NCI-H526 treated with DMSO at 0.1 percent for 48 hours (cell line): Measurements from ENCODE around the gene LYZ.
"Not testable (repeated sequence)": the region's sequence is repeated elsewhere in the genome, so short reads cannot be mapped to it uniquely, and the experiment has no call there.

Experiments
- DNase-seq: peaks from one replicate; lab custom pipeline; 2025; lab: John Stamatoyannopoulos, UW

LYZ gene

DNA sequence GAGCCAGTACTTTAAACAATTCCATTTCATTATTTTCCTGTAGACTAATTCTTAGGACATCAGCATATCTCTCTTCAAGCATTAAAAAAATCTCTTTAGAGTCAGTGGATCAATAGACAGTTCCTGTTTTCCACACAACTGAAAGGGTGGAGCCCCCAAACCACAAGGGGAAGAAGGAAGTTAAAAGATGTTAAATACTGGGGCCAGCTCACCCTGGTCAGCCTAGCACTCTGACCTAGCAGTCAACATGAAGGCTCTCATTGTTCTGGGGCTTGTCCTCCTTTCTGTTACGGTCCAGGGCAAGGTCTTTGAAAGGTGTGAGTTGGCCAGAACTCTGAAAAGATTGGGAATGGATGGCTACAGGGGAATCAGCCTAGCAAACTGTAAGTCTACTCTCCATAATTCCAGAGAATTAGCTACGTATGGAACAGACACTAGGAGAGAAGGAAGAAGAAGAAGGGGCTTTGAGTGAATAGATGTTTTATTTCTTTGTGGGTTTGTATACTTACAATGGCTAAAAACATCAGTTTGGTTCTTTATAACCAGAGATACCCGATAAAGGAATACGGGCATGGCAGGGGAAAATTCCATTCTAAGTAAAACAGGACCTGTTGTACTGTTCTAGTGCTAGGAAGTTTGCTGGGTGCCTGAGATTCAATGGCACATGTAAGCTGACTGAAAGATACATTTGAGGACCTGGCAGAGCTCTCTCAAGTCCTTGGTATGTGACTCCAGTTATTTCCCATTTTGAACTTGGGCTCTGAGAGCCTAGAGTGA, at the start of gene LYZ:
Gene LYZ, plus strand, starts transcription at position 220 of the 777 bp plus-strand sequence. Its CDS starts 28 bp downstream, at position 248.
- DNase-seq, result no peak

DNA sequence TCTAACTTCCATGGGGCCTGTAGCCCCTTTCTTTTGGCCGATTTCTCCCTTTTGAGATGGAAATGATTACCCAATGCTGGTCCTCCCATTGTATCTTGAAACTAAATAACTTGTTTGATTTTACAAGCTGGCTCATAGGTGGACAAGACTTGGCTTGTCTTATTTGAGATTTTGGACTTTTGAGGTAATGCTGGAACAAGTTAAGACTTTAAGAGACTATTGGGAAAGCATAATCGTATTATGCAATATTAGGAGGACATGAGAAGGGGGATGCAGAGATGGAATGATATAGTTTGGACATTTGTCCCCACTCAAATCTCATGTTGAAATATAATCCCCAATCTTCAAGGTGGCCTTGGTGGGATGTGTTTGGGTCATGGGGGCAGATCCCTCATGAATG, 49.2 kb upstream of the LYZ start:
- no peak for DNase-seq

DNA sequence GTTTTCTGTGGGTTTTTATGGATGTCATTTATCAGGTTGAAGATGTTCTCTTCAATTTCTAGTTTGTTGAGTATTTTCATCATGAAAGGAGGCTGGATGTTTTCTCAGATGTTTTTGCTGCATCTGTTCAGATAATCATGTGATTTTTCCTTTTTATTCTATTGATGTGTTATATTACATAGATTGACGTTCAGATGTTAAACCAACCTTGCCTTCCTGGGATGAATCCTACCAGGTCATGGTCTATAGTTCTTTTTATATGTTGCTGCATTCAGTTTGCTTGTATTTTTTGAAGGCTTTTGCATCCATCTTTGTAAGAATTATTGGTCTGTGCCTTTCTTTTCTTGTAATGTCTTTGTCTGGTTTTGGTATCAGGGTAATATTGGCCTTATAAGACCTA, 43.9 kb upstream of the LYZ start:
- no peak for DNase-seq

DNA sequence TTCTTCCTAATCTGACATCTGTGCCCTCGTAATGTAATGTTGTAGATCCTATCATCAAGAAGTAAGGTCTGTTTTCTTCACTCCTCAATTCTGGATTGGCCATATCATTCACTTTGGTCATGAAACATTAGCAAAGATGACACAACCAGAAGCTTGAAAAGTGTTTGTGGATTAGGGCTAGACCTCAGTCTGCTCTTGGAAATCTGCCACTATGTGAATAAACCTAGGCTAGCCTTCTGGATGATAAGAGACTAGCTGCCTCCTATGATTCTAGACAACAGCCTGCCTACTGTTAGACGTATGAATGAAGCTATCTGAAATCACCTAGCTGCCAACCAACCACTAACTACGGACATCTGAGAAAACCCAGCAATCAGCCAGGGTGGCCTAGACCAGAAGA, 38.7 kb upstream of the LYZ start:
- no peak for DNase-seq

DNA sequence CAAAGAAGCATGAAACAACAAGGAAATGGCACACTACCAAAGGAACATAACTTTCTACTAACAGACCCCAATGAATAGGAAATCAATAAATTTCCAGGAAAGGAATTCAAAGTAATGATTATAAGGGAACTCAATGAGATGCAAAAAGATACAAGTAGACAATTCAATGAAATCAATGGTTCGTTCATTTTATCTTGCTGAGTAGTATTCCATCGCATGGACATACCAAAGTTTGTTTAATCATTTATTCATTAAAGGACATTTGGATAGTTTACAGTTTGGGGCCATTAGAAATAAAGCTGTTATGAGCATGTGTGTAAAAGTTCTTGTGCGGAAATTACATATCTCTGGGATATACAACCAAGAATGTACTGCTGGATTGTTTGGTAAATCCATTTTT, 35.0 kb upstream of the LYZ start:
- no peak for DNase-seq

DNA sequence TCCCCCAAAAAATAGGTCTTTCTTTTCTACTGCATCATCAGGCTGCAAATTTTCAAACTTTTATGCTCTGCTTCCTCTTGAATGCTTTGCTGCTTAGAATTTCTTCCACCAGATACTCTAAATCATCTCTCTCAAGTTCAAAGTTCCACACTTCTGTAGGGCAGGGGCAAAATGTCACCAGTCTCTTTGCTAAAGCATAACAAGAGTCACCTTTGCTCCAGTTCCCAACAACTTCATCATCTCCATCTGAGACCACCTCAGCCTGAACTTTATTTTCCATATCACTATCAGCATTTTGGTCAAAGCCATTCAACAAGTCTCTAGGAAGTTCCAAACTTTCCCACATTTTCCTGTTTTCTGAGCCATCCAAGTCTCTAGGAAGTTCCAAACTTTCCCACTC, 31.4 kb upstream of the LYZ start:
- DNase-seq, result not testable (repeated sequence)

DNA sequence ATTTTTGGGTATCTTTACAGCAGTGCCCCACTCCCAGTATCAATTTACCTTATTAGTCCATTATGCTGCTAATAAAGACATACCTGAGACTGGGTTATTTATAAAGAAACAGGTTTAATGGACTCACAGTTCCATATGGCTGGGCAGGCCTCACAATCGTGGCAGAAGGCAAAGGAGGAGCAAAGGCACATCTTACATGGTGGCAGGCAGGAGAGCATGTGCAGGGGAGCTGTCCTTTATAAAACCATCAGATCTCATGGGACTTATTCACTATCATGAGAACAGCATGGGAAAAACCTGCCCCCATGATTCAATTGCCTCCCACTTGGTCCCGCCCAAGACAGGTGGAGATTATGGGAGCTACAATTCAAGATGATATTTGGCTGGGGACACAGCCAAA, 30.9 kb upstream of the LYZ start:
- DNase-seq, result not testable (repeated sequence)

DNA sequence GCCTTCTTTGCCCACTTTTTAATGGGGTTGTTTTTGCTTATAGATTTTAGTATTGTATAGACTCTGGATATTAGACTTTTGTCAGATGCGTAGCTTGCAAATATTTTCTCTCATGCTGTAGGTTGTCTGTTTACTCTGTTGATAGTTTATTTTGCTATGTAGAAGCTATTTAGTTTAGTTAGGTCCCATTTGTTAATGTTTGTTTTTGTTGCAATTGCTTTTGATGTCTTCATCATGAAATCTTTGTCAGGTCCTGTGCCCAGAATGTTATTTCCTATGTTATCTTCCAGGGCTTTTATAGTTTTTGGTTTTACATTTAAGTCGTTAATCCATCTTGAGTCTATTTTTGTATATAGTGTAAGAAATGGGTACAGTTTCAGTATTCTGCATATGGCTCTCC, 30.0 kb upstream of the LYZ start:
- DNase-seq, result no peak

DNA sequence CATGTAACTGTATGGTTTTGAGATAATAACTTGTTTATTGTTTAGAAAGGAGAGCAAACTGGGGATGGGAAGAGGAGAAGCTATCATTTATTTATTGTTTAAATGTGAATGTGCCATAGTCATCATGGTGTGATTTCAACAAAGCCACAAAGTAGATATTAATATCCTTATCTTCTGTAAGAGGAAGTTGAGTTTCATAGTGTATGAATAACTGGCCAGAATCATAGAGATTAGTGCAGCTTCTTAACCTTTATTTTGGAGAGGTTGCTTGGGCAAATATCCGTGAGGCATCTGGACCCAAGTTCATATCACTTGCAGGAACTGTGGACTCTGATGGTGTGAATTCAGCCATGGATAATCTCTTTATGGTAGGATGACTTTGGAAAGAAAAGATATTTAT, 26.8 kb upstream of the LYZ start:
- DNase-seq, result no peak

DNA sequence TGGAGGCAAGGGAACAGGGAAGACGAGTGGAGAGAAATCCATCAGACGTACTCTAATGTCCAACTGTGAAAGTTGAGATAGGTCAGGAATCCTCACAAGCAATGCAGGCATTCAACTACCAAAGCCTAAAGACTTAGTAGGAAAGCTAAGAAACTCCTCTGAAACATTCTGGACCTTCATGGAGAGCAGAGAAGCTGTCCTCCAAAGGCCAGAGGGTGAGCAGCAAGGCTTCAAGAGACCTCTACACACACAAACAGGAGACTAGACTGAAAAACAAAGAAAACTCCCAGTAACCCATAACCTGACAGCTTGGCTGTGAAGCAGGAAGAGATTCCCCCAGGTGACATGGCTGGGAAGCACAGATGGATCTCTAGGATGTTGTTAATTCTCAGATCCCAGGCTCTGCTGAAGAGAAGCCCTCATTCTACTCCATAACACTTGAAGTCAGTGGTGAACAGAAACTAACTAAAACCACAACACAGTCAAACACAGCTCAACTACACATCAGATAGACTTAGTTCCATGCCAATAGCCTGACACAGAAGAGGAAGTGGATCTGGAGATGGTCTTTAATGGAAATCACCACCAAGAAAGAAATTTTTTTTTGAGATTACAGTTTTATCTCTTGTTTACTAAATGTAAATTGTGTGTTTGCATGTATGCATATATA, 23.2 kb upstream of the LYZ start:
- DNase-seq, result no peak

DNA sequence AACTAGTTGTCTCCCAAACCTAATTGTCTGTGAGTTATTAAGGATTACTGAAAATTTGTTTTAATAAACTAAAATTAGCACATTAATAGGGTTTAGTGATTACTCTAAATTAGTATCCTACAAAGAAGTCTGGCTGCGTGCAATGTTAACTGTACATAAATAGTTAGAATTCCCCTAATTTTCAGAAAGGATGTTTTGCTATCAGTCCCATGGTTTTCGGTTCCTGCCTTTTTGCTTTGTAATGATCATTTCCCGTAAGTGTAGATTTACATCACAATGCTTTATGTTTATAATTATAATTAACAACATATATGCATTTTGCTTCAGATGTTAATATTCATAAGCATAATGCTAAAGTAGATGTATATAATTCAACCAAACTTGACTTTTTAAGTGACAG, 19.8 kb upstream of the LYZ start:
- DNase-seq, result no peak

DNA sequence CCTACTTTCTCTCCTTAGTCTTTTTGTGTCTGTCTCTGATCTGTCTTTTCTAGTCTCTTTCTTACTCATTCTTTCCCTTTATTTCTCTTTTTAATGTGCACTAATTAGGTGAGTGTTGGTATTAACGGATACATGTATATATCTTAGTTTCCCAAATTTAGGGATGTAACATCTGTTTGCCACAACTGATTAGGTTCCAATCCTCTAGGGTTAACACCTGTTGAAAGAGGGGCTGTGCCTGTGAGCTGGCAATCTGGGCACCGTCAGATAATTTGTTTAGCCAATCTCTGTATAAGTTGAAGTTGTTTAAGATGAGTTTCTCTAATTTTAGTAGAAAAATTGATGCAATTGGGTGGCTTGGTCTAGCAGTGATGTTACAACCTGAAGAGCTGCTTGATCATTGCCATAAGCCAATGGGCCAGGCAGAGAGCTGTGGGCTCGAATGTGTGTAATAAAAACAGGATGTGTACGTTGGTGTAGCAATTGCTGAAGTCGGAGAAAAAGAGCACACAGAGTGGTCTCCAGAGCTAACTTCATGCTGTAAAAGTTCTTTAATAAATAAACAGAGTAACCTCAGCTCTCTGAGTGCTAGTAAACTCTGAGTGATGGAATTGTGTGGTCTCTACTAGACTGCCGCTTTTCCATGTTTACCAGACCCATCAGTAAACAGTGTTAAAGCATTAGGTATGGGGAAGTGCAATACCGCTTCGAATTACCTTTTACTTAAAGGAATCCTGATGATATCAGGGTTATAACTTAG, 18.3 kb upstream of the LYZ start:
- no peak for DNase-seq

DNA sequence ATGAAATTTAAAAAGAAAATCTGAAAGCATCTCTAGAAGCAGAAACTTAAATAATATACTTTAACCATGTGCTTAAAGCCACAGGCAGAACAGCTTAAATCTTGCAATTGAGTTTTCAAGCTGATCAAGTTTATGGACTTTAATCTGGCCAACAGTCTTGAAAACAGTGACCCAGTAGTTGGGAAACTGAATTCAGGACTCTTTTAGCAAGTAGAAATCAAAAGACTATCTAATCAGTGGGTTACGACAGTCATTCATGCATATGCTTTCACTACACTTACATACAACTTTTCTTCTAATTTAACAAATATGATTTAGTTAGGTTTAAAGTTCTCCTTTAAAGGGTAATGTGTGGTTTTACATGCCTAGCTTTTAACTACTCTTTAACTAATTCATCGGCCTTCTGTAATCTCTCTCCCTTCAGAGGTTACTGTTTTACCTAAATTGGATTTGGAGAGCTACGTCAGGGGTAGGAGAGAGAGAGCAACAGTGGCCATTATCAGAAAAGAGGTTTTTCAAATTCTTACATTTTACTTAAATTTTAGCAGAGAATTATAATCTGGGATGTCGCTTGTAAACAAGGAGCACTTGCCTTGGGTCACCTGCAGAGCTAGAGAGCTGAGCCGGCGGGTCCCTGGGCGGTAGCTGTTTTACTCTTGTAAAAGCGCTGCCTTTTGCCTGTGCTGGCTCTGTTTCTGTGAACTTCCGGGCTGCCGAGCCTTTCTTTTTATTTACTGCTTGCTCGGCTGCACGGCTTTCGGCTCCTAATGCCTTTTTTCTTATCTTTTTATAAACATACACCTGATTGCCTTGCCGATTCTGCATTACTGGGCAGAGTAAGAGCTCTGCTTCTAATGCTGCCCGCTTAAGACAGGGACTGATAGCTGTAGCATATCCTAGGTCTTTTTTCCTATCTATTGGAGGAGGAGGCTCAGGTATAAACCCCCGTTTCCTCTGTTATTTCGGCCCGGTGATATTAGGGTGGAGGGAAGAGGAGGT, 17.4 kb upstream of the LYZ start:
- peak; percentile 37 for DNase-seq

DNA sequence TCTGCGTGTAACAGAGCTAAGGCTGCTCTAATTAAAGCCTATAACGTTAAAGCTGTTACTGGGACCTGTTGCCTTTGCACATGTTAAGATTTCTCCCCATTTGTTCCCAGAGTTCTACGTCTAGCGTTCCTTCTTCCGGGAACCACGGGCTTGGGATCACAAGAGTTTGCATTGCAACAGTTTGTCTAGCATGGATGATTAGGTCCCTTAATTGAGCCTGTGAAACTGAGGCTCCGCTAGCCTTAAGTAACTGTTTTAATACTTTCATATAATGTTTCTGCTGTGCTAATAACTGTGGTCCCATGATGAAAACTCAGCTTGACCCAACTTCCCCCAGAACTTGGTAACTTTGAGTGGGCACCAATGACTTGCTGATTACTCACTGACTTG, 16.7 kb upstream of the LYZ start:
- no peak for DNase-seq

DNA sequence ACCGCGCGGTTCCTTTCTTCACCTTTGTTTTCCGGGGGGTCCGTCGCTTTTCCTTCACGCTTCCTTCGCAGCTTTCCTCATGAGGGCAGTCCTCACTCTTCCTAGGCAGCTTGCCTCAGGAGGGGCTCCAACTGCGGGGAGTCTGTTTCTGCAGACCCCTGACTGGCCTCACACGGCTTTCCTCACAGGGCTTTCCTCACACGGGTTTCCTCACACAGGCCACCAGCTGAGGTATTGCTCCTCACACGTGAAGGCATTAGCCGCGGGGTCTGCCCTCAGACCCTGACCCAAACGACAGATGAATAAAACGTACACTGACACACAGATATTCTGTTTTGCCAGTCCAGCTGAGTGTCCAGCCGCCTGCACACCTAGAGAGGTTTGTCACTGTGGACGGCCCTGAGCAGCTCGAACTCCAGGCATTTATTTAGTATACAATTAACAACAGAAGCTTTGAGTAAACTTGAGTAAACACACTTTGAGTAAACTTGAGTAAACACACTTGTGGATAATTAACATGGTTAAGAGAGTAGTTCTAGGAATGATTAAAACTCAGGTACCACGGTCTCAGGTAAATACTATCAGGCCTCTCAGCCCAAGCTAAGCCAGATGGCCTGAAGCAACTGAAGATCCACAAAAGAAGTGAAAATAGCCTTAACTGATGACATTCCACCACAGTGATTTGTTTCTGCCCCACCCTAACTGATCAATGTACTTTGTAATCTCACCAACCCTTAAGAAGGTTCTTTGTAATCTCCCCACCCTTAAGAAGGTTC, 16.1 kb upstream of the LYZ start:
- DNase-seq, result no peak

DNA sequence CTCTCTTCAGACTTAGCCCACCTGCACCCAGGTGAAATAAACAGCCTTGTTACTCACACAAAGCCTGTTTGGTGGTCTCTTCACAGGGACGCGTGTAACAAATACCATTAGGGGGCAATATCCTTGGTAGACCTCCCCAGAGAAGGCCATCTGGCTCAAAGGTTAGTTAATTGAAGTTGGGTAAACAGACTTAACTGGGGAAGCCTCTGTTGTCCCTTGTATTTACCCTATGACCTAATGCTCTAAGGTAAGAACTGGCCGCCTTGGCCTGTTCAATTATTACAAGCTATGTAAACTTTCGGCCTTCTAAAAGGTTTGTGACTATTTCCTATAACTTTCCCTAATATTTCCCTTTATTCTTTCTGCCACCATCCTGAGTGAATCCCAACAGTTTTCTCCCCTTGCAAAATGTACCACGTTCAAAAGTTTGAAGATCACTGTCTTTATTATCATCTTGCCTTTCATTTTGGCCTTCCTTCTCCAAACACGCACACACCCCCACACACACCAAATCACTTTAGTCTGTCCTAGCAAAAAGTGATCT, 15.3 kb upstream of the LYZ start:
- no peak for DNase-seq

DNA sequence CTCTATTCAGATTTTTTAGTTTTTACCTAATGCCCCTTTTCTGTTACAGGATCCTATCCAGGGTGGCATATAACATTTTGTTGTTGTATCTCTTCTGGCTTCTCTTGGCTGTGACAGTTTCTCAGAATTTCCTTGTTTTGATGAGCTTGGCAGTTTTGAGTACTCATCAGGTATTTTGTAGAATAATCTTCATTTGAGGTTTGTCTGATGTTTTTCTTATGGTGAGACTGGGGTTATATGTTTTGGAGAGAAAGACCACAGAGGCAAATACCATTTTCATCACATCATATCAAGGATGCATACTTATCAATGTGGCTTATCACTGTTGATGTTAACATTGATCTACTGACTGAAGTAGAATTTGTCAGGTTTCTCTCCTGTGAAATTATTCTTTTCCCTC, 14.0 kb upstream of the LYZ start:
- DNase-seq, result no peak

DNA sequence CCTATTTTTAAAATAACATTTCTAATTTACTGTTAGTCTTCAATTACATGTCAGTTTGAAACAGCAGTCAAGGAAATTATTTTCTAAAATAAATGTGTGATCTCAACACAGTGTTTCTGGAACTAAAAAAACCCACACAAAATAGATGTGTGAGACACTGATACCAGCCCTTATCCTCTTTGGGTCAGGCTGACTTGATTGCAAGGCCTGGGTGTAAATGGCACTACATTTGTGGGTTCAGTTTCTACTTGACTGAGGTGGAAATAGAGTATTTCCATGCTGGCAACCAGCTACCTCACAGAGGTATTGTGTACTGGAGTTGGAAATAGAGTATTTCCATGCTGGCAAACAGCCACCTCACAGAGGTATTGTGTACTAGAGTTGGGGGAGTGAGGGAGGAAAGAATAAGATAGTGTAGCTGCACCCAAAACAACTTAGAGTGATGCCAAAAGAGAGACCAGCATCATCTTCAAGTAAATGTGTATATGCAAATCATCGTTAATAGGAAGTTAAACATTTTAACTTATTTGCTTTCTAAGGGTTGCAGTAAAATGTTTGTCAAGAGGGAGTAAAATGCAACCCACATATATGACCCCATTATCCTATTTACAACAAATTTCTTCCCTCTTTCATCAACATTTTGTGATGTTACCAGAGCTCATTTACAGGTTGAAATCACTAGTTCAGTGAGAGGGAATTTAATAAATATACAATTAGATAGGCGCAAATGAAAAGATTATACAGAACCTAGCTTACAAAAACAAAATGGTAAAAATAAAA, 10.7 kb upstream of the LYZ start:
- DNase-seq, result no peak

DNA sequence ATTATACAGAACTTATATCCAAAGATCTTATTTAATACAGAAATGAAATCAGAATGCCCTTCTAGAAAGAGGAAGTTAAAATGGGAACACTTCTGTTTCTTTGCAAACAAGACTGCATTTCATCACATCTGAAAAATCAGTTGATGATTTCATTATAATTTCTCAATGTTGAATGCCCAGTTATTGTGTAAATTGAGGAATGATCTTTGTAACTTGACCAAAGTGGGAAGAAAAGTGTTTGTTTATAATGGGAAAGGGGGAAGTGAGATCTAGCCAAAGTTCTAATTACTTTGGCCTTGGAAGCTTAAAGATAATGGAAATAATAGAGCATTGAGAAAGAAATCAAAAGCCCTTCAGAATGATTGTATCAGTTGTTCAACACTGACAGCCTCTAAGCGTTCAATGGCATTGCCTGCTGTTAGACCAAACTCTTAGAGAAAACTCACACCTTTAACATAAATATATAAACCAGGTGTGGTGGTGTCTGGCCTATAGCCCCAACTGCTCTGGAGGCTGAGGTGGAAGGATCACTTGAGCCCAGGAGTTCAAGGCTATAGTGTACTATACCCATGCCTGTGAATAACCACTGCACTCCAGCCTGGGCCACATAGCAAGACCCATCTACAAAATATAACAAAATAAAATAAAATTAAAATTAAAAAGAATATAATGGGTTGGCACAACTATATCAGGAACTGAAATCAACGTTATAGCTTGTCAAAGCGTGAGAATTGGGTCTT, 9.9 kb upstream of the LYZ start:
- no peak for DNase-seq
